ENCODE results near the gene RBPJ. TPM values are rescaled to one million over a fixed set of nuclear protein-coding genes. Genes with fewer than 3 reads are reported as not detected.
A peak's percentile ranks its signal among the peaks of the same experiment; 100 is the strongest.

Gene RBPJ
- total and polyA plus RNA-seq, 11 donors: 21.9 to 84.3 (median 37.5) TPM

DNA sequence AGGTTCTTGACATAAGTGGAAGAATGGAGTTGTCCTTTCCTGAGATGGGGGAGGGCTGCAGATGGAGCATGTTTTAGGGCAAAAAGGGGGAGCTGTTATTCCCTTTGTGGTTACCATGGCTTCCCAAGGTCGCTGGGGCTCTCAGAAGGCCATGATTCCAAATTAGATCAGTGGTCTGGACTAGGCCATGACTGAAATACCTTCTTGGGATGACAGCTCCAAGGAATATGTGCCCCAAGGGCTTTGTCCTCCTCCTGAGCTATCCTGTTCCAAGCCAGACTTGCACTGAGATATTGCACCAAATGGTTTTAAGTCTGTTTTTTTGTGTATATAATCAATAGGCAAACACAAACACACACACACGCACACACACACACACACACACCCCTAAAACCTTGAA, 3.0 kb upstream of the RBPJ start:
- DNase-seq (no peak), ATAC-seq (no peak)
- Histone ChIP-seq H3K9me3 (peaks cover 0 to 34% (median 12%) of the 10 kb centered on the region in 12 donors), H3K4me3 (no peak overlapping the region), H3K27me3 (no peaks in the 10 kb centered on the region), H3K36me3 (no peaks in the 10 kb centered on the region), H3K4me1 (peaks cover 0 to 24% (median 13%) of the 10 kb centered on the region in 12 donors), H3K27ac (no peak overlapping the region)
- intact Hi-C loops (cut with DNase I): loop anchor here in 2 of 10 donors (5.0 kb wide), 2 partner anchors 235 to 545 kb away; partner anchors contain the start of gene STIM2 (in 1 of the 2)
- no peak for TF ChIP-seq POLR2A (IDR thresholded peaks at IDR 0.05)
- TF ChIP-seq, protein P1, sequence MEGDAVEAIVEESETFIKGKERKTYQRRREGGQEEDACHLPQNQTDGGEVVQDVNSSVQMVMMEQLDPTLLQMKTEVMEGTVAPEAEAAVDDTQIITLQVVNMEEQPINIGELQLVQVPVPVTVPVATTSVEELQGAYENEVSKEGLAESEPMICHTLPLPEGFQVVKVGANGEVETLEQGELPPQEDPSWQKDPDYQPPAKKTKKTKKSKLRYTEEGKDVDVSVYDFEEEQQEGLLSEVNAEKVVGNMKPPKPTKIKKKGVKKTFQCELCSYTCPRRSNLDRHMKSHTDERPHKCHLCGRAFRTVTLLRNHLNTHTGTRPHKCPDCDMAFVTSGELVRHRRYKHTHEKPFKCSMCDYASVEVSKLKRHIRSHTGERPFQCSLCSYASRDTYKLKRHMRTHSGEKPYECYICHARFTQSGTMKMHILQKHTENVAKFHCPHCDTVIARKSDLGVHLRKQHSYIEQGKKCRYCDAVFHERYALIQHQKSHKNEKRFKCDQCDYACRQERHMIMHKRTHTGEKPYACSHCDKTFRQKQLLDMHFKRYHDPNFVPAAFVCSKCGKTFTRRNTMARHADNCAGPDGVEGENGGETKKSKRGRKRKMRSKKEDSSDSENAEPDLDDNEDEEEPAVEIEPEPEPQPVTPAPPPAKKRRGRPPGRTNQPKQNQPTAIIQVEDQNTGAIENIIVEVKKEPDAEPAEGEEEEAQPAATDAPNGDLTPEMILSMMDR (IDR thresholded peaks at IDR 0.05): no peak
- WGBS, 4 donors: 88 to 94% (median 90%) methylated on average over 2 of the region's 2 CpGs

DNA sequence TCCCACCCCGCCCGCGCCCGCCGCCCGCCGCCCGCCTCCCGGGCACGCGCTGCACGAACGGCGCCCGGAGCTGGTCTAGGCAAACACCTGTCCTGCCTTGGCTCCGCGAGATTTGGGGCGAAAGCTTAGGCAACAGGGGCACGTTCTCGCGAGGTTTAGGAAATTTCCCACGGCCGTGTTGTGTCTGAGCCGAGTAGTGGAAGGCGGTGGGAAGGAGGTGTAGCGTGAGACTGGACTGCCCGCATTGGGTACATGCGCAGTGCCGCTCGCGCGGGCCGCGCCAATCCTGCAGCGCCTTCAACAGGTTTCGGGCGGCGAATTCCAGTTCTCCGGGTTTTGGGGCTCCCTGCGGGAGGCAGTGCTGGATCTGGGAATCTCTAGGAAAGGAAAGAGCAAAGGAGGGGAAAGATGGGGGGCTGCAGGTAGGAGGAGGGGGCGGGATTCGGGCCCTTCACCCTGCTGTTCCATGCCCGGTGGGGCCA, 1.3 kb upstream of the RBPJ start:
- intact Hi-C loops (cut with DNase I): loop anchor here in 2 of 10 donors (5.0 kb wide), 2 partner anchors 237 to 543 kb away; partner anchors contain the start of gene STIM2 (in 1 of the 2)
- 0 to 1% (median 0%) methylated on average over 25 to 43 of the region's 43 CpGs for WGBS, 4 donors
- Histone ChIP-seq H3K4me3 (peak overlapping the region; percentile 44 to 92 (median 74)), H3K27me3 (no peaks in the 10 kb centered on the region), H3K4me1 (peaks cover 0 to 39% (median 28%) of the 10 kb centered on the region in 12 donors), H3K27ac (peak overlapping the region; percentile 63 to 97 (median 92)), H3K36me3 (no peaks in the 10 kb centered on the region), H3K9me3 (peaks cover 0 to 24% (median 10%) of the 10 kb centered on the region in 12 donors)
- TF ChIP-seq, protein P1 (IDR thresholded peaks at IDR 0.05): peak in 5 of 12 donors; percentile 6 to 31 (median 20)
- peak in 1 of 2 donors; percentile 29 for TF ChIP-seq POLR2A (IDR thresholded peaks at IDR 0.05)
- DNase-seq (peak; percentile 97 to 98 (median 98)), ATAC-seq (peak; percentile 93 to 95 (median 94))

DNA sequence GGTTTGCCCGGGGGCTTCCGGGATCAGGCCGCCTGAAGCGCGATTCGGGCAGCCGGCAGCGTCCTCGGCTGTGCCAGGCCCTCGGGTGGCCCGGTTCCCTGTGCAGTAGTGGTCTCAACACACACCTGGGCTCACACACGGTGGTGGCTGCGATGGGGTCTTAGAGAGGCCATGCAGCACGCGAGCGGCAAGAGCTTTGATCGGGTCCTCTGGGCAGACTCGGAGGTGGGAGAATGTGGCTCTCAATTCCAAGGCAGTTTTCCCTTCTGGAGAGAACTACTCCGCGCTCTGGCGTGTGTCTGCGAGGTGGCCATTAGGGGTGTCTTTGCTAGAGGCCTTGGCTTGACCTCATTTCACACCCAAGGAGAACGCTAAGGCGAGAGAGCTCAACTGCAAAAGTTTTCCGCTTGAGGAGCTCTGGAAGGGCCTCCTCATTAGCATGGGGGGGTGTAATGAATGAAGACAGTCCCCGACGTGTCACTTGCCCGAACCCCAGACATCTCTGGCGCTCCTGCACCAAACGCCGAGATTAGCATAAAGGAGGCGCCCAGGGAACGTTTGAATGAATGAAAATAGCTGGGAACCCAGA, 771 bp upstream of the RBPJ start:
- peak; percentile 2 to 20 (median 6) for ATAC-seq
- peak overlapping the region; percentile 63 to 97 (median 92) for H3K27ac ChIP-seq
- TF ChIP-seq, protein P1 (IDR thresholded peaks at IDR 0.05): peak in 1 of 12 donors; percentile 1
- TF ChIP-seq POLR2A (IDR thresholded peaks at IDR 0.05): no peak
- WGBS, 4 donors: 0 to 1% (median 0%) methylated on average over 17 to 33 of the region's 33 CpGs
- no peaks in the 10 kb centered on the region for H3K27me3 ChIP-seq
- peaks cover 0 to 44% (median 29%) of the 10 kb centered on the region in 12 donors for H3K4me1 ChIP-seq
- DNase-seq: no peak
- peaks cover 0 to 18% (median 8%) of the 10 kb centered on the region in 12 donors for H3K9me3 ChIP-seq
- H3K4me3 ChIP-seq: peak overlapping the region; percentile 41 to 92 (median 74)
- H3K36me3 ChIP-seq: no peaks in the 10 kb centered on the region
- intact Hi-C loops (cut with DNase I): loop anchor here in 9 of 10 donors (5.0 to 10.0 kb wide), 12 partner anchors 115 to 542 kb away; partner anchors contain the start of genes SMIM20 (in 1 of the 9) and STIM2 (in 1 of the 9)
